Iris pigment epithelial cell (primary cell): ENCODE data around the gene MATN3.
A peak's percentile ranks its signal among the peaks of the same experiment; 100 is the strongest.

Source experiments
- DNase-seq: peaks from one replicate; pipeline ENCODE4 v3.0.0-alpha.2; 2011; ENCODE audit warnings: low read depth

The MATN3 gene

GRCh38 chr2:20001361-20001863, 11.1 kb downstream of the MATN3 start:
- no peak for DNase-seq

GRCh38 chr2:19993731-19994130, 18.7 kb downstream of the MATN3 start:
- no peak for DNase-seq

- no peak for DNase-seq
Observed at GRCh38 chr2:19991895-19992294, 20.6 kb downstream of the MATN3 start.

GRCh38 chr2:19990416-19990728, 22.1 kb downstream of the MATN3 start:
- no peak for DNase-seq

- DNase-seq: peak; percentile 83
Observed at GRCh38 chr2:19989667-19990415, 22.6 kb downstream of the MATN3 start, which contains the start of gene WDR35. WDR35 (minus strand) TSS chr2:19990105; CDS start chr2:19990015, 90 bp downstream.

GRCh38 chr2:19989342-19989666, 23.2 kb downstream of the MATN3 start:
- no peak for DNase-seq

GRCh38 chr2:19988600-19988999, 23.9 kb downstream of the MATN3 start:
- DNase-seq: peak; percentile 36

GRCh38 chr2:19987936-19988335, 24.5 kb downstream of the MATN3 start:
- DNase-seq: no peak

- peak; percentile 38 for DNase-seq
Observed at GRCh38 chr2:19982268-19982667, 30.2 kb downstream of the MATN3 start.

- DNase-seq: peak; percentile 35
Observed at GRCh38 chr2:19979932-19980331, 32.5 kb downstream of the MATN3 start.

GRCh38 chr2:19973466-19973865, 39.0 kb downstream of the MATN3 start:
- no peak for DNase-seq

GRCh38 chr2:19971691-19972090, 40.8 kb downstream of the MATN3 start:
- peak; percentile 28 for DNase-seq

- no peak for DNase-seq
Observed at GRCh38 chr2:19963386-19963785, 49.1 kb downstream of the MATN3 start.

- peak; percentile 81 for DNase-seq
Observed at GRCh38 chr2:19955544-19956422, 56.7 kb downstream of the MATN3 start.

GRCh38 chr2:19949071-19949470, 63.4 kb downstream of the MATN3 start:
- peak; percentile 65 for DNase-seq

GRCh38 chr2:19947184-19947940, 65.1 kb downstream of the MATN3 start:
- DNase-seq: peak; percentile 31

GRCh38 chr2:19944205-19944845, 68.1 kb downstream of the MATN3 start:
- DNase-seq: no peak

- no peak for DNase-seq
Observed at GRCh38 chr2:19943189-19943588, 69.3 kb downstream of the MATN3 start.

- peak; percentile 57 for DNase-seq
Observed at GRCh38 chr2:19942199-19942598, 70.3 kb downstream of the MATN3 start.
